GM06990 (cell line): ENCODE measurements around the gene APLN.

Source experiments
- DNase-seq: peaks from one replicate; pipeline ENCODE4 v3.0.0-alpha.2; 2011; ENCODE audit not compliant: insufficient read length; ENCODE audit errors: extremely low read depth
- H3K27me3 ChIP-seq: replicated peaks from 2 replicates; pipeline ENCODE4 v1.6.0; 2011; ENCODE audit warnings: low read length; ENCODE audit not compliant: control insufficient read depth, insufficient read depth
- H3K36me3 ChIP-seq: 2 replicates; pipeline ENCODE4 v1.5.1; 2011; ENCODE audit warnings: low read length; ENCODE audit not compliant: control insufficient read depth, insufficient read depth
- H3K4me3 ChIP-seq: replicated peaks from 2 replicates; pipeline ENCODE4 v1.5.1; 2011; ENCODE audit warnings: low read depth, mild to moderate bottlenecking, control low read depth, low read length
- CTCF ChIP-seq: IDR thresholded peaks from 2 replicates; pipeline ENCODE4 v1.5.1; 2011; ENCODE audit warnings: low read length, control low read depth, mild to moderate bottlenecking, inconsistent platforms; ENCODE audit not compliant: insufficient read depth, poor library complexity, severe bottlenecking

APLN gene

GRCh38 chrX:129650183-129650689 lies 4.5 kb downstream of the APLN start:
- DNase-seq, result no peak
- Histone ChIP-seq H3K36me3 (no peaks in the 10 kb centered on the region), H3K27me3 (peaks cover 1% of the 10 kb centered on the region), H3K4me3 (no peak overlapping the region)
- no peak for TF ChIP-seq CTCF

DNA sequence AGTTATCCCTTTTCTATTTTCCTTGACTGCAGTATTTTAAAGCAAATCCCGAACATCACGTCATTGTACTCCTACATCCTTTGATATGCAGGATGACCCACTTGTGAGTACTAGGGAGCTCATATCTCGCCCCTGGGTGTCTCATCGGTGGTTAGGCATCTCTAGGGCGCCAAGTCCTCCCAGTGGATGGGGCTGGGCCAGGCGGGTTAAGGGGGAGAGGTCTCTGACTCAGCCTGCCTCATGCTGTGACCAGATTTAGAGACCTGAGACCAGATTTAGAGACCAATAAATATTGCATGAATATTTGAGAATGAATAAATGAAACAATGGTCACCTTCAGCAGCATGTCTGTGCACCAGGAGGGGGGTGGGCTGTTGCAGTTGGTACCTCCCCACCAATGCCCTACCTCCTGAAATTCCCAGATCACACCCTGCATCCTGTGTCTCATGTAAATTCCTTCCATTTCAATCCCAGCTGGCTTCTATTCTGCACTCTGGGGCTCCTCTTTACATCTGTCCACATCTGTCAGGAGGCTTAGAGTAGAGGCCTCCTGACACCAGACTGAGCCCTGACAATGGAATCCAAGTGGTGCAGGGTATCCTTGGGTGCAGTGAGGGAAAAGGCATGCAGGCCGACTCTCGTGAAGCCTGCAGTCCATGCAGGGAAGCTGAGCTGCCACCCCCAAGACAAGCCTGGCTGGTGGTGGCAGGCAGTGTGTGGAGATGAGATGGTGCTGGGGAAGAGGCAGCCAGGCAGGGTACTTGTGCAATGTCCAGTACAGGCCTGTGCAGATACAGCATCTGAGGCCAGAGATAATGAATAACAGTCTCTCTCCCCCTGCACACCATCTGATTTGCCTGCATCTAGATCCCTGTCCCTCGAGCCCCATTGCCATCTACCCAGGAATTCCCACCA lies 5.2 kb downstream of the APLN start:
- no peak for TF ChIP-seq CTCF
- H3K4me3 ChIP-seq, result no peak overlapping the region
- DNase-seq, result no peak
- H3K27me3 ChIP-seq, result peaks cover 1% of the 10 kb centered on the region
- H3K36me3 ChIP-seq, result no peaks in the 10 kb centered on the region

- peaks cover 1% of the 10 kb centered on the region for H3K27me3 ChIP-seq
Measured at GRCh38 chrX:129648514-129649267, 6.1 kb downstream of the APLN start.

DNA sequence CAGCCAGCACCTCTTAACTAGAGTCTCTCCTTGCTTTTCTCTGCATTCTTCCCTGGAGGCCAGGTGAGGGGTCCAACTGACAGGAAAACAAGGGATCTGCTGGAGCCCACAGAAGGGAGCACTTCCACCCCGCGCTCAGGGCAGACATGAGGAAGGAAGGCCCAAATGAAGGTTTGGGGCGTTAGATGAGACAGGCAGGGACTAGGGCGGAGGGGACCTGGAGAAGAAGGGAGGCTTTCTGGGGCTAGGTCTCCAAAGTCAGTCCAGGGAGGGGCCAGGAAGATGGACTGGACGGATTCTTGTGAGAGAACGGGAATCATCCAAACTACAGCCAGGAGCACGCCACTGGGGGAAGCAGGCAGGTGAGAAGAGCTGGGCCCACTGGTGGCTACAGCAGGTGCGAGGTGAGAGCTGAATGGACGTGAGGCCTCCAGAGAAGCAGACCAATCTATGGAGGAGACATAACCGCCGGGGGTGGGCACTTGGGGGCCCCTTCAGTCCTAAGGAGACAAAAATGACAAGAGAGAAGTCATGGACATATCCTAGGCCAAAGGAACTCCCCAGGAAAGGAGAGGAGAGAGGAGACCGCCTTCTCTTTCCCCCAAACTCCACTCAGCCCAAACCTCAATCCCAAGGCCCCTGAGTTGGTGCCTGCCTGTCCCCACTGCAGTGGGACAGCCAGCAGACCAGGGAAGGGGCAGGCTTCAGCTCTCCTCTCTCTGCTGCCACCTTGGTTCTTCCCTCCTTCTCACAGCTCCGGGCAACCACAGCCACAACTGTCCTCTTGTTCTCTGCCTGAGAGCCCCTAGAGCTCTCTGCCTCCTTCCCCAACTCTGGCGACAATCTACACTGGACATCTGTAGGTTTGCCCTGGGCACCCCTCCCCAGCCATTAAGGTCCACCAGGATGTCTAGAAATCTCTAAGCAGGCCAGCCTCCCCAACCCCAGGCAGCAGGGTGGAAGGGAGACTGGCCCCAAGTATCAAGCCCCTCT lies 7.0 kb downstream of the APLN start:
- no peaks in the 10 kb centered on the region; the same call in none of the 2 replicates for H3K27me3 ChIP-seq
- no peak for DNase-seq
- H3K36me3 ChIP-seq, result no peaks in the 10 kb centered on the region
- no peak overlapping the region for H3K4me3 ChIP-seq
- no peak for TF ChIP-seq CTCF

More at GRCh38 chrX:129648514-129649267, 6.1 kb downstream of the APLN start:
- no peak for DNase-seq
- no peaks in the 10 kb centered on the region for H3K36me3 ChIP-seq
- H3K4me3 ChIP-seq, result no peak overlapping the region
- TF ChIP-seq CTCF, result no peak

- Histone ChIP-seq H3K36me3 (no peaks in the 10 kb centered on the region), H3K27me3 (no peaks in the 10 kb centered on the region; the same call in 1 of the 2 replicates), H3K4me3 (no peak overlapping the region)
- DNase-seq, result no peak
- TF ChIP-seq CTCF, result no peak
Measured at GRCh38 chrX:129646566-129647417, 8.0 kb downstream of the APLN start.
